SJSA1 (cell line): ENCODE results near the gene MCC. TPM values are rescaled to one million over a fixed set of nuclear protein-coding genes. Genes with fewer than 3 reads are reported as not detected.

Experiments used
- DNase-seq, 2 experiments: peaks; one replicate each; pipeline ENCODE4 v3.0.0-alpha.2; 2015 to 2020; ENCODE audit warnings: low spot score in 2 of 2, low read depth in 1 of 2
- H3K27ac ChIP-seq: fragments of 250-450 bp; sonication (Bioruptor Pico); 2 replicates; pipeline ENCODE4 v1.5.1; 2020; ENCODE audit warnings: mild to moderate bottlenecking, moderate library complexity
- H3K27me3 ChIP-seq: fragments of 250-450 bp; sonication (Bioruptor Pico); replicated peaks from 2 replicates; pipeline ENCODE4 v1.5.1; 2020; ENCODE audit warnings: mild to moderate bottlenecking, moderate library complexity
- H3K36me3 ChIP-seq: fragments of 250-450 bp; sonication (Bioruptor Pico); 2 replicates; pipeline ENCODE4 v1.5.1; 2020; ENCODE audit warnings: mild to moderate bottlenecking
- H3K4me1 ChIP-seq: fragments of 250-450 bp; sonication (Bioruptor Pico); replicated peaks from 2 replicates; pipeline ENCODE4 v1.6.1; 2021; ENCODE audit warnings: mild to moderate bottlenecking
- H3K4me3 ChIP-seq: fragments of 250-450 bp; sonication (Bioruptor Pico); 2 replicates; pipeline ENCODE4 v1.5.1; 2020; ENCODE audit warnings: mild to moderate bottlenecking
- H3K9me3 ChIP-seq: fragments of 250-450 bp; sonication (Bioruptor Pico); replicated peaks from 2 replicates; pipeline ENCODE4 v1.5.1; 2020; ENCODE audit warnings: mild to moderate bottlenecking
- total RNA-seq: library from RNA; depleted of rRNA; stranded (reverse); fragments of >200 nt; shearing (Covaris generic); gene quantifications from 2 replicates; pipeline ENCODE4 v1.2.3, GENCODE V29; 2014

The MCC gene
- total RNA-seq, 1 experiment from 2014 or later = 31.3 TPM

DNA sequence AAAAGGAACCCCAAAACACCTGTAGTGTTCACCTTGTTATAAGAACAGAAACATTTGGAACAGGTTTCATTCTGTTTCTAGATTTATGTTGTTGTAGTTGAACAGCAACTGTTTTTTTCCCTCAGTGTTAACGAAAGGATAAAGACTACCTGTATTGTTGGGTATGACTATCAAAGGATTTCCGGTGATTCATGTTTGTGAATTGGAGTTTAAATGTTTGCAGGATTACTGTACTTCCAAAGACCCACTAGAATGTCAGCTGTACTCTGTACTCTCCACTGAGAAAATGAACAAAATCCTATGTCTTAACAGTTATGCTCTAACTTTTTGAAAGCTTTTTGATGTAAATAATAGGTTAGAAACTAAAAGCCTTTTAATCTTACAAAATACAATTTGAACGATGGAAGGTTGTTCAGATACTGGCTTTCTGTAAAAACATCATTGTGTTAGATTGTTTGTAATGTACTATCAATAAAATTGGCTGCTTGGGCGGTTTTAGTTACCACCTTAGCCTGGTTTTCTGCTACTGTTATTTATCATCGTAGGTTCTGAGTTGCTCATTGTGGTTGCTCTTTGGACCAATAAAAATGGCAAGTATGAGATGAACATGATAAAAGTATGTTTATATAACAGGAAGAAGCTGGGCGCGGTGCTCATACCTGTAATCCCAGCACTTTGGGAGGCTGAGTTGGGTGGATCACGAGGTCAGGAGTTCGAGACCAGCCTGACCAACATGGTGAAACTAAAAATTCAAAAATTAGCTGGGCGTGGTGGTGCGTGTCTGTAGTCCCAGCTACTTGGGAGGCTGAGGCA is 467.6 kb downstream of the MCC start:
- H3K4me3 ChIP-seq = no peak overlapping the region
- peak overlapping the region; percentile 77 for H3K27ac ChIP-seq
- no peaks in the 10 kb centered on the region for H3K9me3 ChIP-seq
- peaks cover 41% of the 10 kb centered on the region for H3K36me3 ChIP-seq
- peak in 1 of 2 experiments; percentile 82 for DNase-seq
- no peaks in the 10 kb centered on the region for H3K27me3 ChIP-seq
- H3K4me1 ChIP-seq = peaks cover 35% of the 10 kb centered on the region

DNA sequence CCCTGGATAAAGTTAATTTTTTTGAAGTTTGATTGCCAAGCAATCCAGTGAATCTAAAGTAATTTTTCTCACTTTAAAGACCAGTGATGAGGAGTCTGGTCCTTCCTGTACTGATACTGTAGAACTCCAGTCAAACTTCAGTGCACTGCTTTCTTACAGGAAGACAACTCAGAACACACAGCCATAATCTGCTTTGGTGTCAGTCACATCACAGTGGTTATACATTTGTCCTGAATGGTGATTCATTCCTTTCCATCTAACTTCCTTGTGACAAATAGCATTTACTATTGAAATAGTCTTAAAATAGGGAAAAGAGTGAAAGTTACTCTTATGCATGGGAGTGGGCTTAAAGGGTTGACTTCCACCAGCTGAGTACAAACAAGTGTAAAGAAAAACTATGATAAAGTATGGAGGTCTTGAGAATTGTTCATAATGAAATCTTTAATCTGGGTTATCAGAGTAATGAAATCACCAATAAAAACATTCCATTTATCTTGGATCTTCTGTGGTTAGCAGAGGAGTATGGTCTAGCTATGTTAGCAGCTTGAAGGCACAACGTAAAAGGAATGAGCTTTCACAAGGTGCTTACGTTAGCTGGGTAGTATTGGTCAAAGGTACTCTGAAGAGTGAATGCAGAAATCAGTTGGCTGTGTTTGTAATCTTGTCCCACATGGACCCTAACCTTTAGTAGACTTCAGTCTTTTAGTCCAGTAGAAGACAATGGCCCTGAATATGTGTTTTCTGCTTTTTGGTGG is 470.2 kb downstream of the MCC start:
- Histone ChIP-seq H3K4me1 (peaks cover 34% of the 10 kb centered on the region), H3K36me3 (peaks cover 40% of the 10 kb centered on the region), H3K9me3 (no peaks in the 10 kb centered on the region), H3K27me3 (no peaks in the 10 kb centered on the region), H3K4me3 (no peak overlapping the region), H3K27ac (no peak overlapping the region)
- DNase-seq = no peak

DNA sequence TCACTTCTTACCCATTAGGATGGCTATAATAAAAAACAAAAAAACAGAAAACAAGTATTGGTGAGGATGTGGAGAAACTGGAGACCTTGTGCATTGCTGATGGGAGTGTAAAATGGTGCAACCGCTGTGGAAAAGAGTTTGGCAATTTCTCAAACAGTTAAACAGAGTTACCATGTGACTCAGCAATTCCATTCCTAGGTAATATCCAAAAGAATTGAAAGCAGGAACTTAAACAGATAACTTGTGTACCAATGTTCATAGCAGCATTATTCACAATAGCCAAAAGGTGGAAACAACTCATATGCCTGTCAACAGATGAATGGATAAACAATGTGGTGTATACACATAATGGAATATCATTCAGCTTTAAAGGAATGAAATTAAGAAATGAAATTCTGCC is 482.8 kb downstream of the MCC start:
- Histone ChIP-seq H3K36me3 (peaks cover 82% of the 10 kb centered on the region), H3K9me3 (no peaks in the 10 kb centered on the region), H3K4me3 (no peak overlapping the region), H3K27me3 (no peaks in the 10 kb centered on the region), H3K27ac (no peak overlapping the region), H3K4me1 (peaks cover 12% of the 10 kb centered on the region)
- no peak for DNase-seq

DNA sequence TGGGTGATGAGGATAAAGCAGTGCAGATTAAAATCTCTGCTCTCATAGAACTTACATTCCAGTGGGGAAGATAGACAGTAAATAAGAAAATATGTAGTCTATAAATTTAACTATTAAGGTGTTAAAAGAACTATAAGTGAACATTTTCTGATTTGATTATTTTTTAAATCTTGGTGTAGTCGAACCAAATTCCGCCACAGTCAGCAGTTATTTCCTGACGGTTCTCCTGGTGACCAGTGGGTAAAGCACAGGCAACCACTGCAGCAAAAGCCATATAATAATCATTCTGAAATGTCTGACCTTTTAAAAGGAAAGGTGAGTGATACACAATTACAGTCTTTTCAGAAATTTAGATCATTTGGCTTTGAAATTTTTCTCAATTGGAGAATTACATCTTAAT is 484.5 kb downstream of the MCC start:
- Histone ChIP-seq H3K4me3 (no peak overlapping the region), H3K36me3 (peaks cover 75% of the 10 kb centered on the region), H3K9me3 (no peaks in the 10 kb centered on the region), H3K27me3 (no peaks in the 10 kb centered on the region), H3K4me1 (peaks cover 12% of the 10 kb centered on the region), H3K27ac (no peak overlapping the region)
- no peak for DNase-seq

DNA sequence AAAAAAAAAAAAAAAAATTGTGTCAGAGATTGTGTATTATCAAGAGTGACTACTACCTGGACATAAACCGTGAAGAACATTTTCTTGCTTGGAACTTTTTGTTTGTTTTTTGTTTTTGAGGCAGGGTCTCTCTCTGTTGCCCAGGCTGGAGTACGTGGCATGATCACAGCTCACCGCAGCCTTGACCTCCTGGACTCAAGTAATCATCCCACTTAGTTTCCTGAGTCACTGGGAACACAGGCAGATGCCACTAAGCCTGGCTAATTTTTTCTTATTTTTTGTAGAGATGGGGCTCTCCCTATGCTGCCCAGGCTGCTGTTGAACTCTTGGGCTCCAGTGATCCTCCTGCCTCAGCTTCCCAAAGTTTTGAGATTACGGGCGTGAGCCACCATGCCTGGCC is 485.8 kb downstream of the MCC start:
- no peaks in the 10 kb centered on the region for H3K9me3 ChIP-seq
- no peak overlapping the region for H3K27ac ChIP-seq
- DNase-seq = no peak
- H3K4me1 ChIP-seq = peaks cover 12% of the 10 kb centered on the region
- peaks cover 73% of the 10 kb centered on the region for H3K36me3 ChIP-seq
- H3K4me3 ChIP-seq = no peak overlapping the region
- no peaks in the 10 kb centered on the region for H3K27me3 ChIP-seq

DNA sequence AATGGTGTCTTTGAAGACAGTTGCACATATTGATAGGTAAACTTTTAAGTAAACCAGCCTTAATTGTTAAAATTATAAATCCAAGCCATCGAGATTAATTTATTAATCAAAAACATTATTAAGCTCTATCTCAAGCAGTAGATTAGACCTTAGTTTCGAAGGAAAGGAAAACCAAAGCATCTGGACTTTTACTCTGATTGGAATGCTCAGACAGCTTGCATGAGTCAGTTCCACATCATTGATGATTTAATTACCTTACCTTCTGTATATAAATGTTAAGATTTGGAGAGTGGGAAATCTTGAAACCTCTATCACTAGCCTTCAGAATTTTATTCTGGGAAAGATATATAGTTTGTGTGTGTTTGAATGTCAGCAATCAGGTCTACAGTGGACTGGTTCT is 487.8 kb downstream of the MCC start:
- Histone ChIP-seq H3K27ac (no peak overlapping the region), H3K4me1 (peaks cover 17% of the 10 kb centered on the region), H3K27me3 (no peaks in the 10 kb centered on the region), H3K36me3 (peaks cover 78% of the 10 kb centered on the region), H3K9me3 (no peaks in the 10 kb centered on the region), H3K4me3 (no peak overlapping the region)
- no peak for DNase-seq

DNA sequence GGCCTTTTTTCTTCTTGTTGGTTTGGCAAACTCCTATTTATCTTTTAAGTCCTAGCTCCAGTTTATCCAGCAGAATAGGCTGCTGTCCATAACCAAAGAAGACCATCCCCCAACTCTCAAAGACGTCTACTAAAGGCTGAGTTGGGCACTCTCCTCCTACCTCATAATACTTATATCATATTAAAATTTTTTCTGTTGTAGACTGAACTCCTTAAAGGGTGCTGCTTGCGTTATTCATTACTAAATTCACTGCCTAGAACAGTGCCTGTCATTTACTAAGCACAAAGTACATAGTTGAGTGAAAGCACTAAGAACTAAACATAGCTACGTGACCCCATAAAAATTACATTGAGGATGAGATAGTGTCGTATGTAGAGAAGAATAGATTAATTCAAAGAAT is 490.0 kb downstream of the MCC start:
- no peak for DNase-seq
- Histone ChIP-seq H3K27me3 (no peaks in the 10 kb centered on the region), H3K9me3 (no peaks in the 10 kb centered on the region), H3K4me1 (peaks cover 9% of the 10 kb centered on the region), H3K4me3 (no peak overlapping the region), H3K36me3 (peaks cover 68% of the 10 kb centered on the region), H3K27ac (no peak overlapping the region)

DNA sequence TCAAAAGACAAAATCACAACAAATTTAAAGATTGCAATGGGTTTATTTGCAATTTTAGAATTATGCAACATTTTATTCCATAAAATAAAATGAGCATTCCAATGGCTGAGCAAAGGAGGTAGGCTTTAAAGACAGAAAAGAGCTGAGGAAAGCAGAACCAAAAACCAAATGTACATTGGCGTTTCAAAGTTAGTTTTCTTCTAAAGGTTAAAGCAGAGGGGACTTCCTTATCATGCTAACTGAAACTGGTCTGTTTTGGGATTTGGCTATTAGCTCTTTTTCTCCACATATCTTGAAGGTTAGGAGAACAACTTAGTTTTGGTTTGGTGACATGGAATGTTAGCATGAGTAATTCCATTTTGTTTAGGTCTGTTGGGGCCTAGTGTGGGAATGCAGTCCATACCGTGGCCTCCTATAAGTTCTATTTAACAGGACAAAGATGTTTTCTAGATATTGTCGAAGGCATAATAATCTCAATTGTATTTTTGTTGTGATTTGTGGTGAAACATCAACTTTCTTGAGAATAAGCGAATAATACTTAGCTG is 491.4 kb downstream of the MCC start:
- Histone ChIP-seq H3K36me3 (peaks cover 63% of the 10 kb centered on the region), H3K27me3 (no peaks in the 10 kb centered on the region), H3K4me3 (no peak overlapping the region), H3K27ac (no peak overlapping the region), H3K9me3 (no peaks in the 10 kb centered on the region), H3K4me1 (peaks cover 9% of the 10 kb centered on the region)
- DNase-seq = no peak

DNA sequence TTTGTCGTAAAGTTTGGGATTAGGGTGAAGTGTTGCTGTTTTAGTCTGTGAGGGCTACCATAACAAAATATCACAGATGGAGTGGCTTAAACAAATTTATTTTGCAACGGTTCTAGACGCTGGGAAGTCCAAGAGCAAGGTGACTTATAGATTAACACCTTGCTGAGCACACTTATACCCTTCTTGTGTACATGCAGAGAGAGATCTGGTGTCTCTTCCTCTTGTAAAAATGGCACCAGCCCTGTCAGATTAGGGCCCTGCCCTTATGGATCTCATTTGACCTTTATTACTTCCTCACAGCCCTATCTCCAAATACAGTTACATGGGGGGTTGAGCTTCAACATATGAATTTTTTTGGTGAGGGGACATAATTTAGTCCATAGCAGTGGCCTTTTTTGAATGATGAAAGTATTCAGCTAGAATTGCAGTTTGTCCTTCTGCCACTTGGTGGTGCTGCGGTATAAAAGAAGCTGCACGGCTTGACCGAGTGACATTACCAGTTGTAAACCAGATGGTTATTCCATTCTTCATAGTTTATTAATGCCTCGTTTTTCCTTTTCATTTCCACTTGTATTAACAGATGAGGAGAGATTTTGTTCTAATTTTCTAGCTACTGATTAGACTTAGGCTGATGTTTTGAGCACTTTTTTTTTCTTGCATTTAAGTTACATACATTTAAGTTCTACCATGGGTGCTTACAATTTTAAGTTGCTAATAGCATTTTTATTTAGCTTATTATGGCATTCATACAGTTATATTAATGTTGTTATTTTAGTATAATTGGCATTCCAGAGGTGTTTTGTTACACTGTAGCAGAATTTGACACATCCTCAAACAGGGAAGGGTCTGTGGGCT is 492.3 kb downstream of the MCC start:
- Histone ChIP-seq H3K36me3 (peaks cover 57% of the 10 kb centered on the region), H3K9me3 (no peaks in the 10 kb centered on the region), H3K27ac (no peak overlapping the region), H3K4me3 (no peak overlapping the region), H3K27me3 (no peaks in the 10 kb centered on the region), H3K4me1 (peaks cover 9% of the 10 kb centered on the region)
- DNase-seq = peak; percentile 73 to 74

DNA sequence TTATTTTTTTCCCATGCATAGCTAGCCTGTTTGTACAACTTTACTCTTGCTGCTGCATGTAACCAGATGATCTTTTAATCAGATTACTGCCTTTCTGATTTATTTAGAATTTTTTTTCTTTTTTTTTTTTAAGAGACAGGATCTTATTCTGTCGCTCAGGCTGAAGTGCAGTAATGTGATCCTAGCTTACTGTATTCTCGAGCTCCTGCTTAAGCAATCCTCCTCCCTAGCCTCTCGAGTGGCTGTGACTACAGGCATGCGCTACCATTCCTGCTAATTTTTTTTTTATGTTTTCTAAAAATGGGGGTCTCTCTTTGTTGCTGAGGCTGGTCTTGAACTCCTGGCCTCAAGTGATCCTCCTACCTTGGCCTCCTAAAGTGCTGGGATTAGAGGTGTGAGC is 502.0 kb downstream of the MCC start:
- DNase-seq = no peak
- Histone ChIP-seq H3K4me1 (no peaks in the 10 kb centered on the region), H3K4me3 (no peak overlapping the region), H3K36me3 (peaks cover 63% of the 10 kb centered on the region), H3K27ac (no peak overlapping the region), H3K9me3 (no peaks in the 10 kb centered on the region), H3K27me3 (no peaks in the 10 kb centered on the region)

DNA sequence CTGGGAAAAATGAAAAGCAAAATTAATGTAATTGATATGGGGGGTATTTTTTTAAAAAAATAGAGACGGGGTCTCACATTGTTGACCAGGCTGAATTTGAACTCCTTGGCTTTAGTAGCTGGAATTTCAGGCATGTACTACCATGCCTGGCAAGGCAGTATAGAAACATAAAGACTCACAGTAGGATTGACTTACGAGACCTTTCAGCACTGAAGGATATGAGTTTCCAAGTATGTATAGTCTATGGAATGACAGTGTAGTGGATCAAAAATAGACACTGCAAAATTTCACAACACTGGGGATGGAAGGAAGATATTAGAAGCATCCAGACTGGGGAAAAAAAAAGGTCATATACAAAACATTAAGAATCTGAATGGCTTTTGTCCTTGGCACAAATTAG is 504.9 kb downstream of the MCC start:
- no peak overlapping the region for H3K27ac ChIP-seq
- peaks cover 4% of the 10 kb centered on the region for H3K4me1 ChIP-seq
- H3K36me3 ChIP-seq = peaks cover 47% of the 10 kb centered on the region
- no peak for DNase-seq
- no peak overlapping the region for H3K4me3 ChIP-seq
- H3K27me3 ChIP-seq = no peaks in the 10 kb centered on the region
- H3K9me3 ChIP-seq = no peaks in the 10 kb centered on the region

DNA sequence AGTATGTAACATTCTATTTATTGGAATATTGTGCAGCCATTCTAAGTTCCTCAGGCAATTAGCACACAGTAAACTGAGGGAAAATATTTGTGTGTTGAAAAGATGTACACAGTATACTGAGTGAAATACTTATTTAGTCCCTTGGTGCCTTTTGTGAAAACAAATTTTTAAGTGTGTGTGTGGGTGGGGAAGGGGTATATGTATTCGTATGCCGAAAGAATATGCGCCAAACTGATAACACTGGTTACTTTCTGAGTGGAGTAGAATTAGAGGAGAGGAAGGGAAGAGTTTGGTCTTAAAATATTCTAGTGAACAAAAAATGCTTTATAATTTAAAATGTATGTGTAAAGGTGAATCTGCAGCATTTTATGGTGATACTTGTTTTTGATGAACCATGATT is 508.5 kb downstream of the MCC start:
- no peaks in the 10 kb centered on the region for H3K9me3 ChIP-seq
- H3K4me3 ChIP-seq = no peak overlapping the region
- DNase-seq = no peak
- no peak overlapping the region for H3K27ac ChIP-seq
- H3K27me3 ChIP-seq = no peaks in the 10 kb centered on the region
- peaks cover 14% of the 10 kb centered on the region for H3K4me1 ChIP-seq
- peaks cover 34% of the 10 kb centered on the region for H3K36me3 ChIP-seq

DNA sequence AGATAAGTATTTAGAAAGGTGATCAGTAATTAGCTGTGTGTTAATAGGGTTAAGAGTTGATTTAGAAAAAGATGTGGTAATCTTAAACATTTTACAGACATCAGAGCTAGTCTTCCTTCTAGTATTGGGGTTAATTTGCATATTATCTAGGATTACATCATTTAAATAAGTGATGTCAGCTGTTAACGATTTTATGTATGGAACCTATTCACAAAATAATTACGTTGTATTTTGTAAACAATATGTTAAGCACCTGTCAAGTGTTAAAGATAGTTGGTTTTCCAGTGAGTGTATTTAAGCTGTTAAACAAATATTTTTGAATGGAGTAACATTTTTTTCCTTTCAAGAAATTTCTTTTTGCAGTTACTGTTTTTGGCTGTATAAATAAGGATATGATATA is 509.4 kb downstream of the MCC start:
- Histone ChIP-seq H3K4me1 (peaks cover 14% of the 10 kb centered on the region), H3K4me3 (no peak overlapping the region), H3K36me3 (peaks cover 29% of the 10 kb centered on the region), H3K27me3 (no peaks in the 10 kb centered on the region), H3K27ac (no peak overlapping the region), H3K9me3 (no peaks in the 10 kb centered on the region)
- no peak for DNase-seq
